Heart left ventricle (tissue), 16 donors: ENCODE results near the gene BRPF1. TPM values are rescaled to one million over a fixed set of nuclear protein-coding genes. Genes with fewer than 3 reads are reported as not detected.

Source experiments
- ATAC-seq, 4 donors: fragments of 200-7000 bp; cut with Tn5 transposase; one replicate each; pipeline ENCODE4 v1.9.1; 2020 to 2022; ENCODE audit warnings: moderate library complexity in 4 of 4, mild to moderate bottlenecking in 3 of 4, moderate number of reproducible peaks in 1 of 4
- DNase-seq, 5 donors: peaks; one replicate each; pipeline ENCODE4 v3.0.0-alpha.2; 2020
- H3K27ac ChIP-seq, 12 donors: fragments of 200-600 bp; sonication (generic) in 4 of 12; one replicate each; pipeline versions ENCODE4 v1.5.0 to v1.8.0; 2016 to 2022; ENCODE audit warnings: mild to moderate bottlenecking in 2 of 12
- H3K27me3 ChIP-seq, 9 donors: fragments of 200-600 bp; sonication (generic) in 2 of 9; one replicate each; pipeline versions ENCODE4 v1.5.1 to v1.8.0; 2016 to 2022; ENCODE audit warnings: mild to moderate bottlenecking in 3 of 9
- H3K36me3 ChIP-seq, 9 donors: fragments of 200-600 bp; sonication (generic) in 2 of 9; one replicate each; pipeline versions ENCODE4 v1.5.0 to v1.8.0; 2018 to 2022; ENCODE audit warnings: mild to moderate bottlenecking in 2 of 9
- H3K4me1 ChIP-seq, 12 donors: fragments of 200-600 bp; sonication (generic) in 4 of 12; one replicate each; pipeline versions ENCODE4 v1.5.0 to v1.8.0; 2016 to 2022; ENCODE audit warnings: mild to moderate bottlenecking in 3 of 12
- H3K4me3 ChIP-seq, 12 donors: fragments of 200-600 bp; sonication (generic) in 4 of 12; one replicate each; pipeline versions ENCODE4 v1.5.0 to v1.8.0; 2017 to 2022; ENCODE audit warnings: mild to moderate bottlenecking in 9 of 12, moderate library complexity in 4 of 12
- H3K9me3 ChIP-seq, 12 donors: fragments of 200-600 bp; sonication (generic) in 4 of 12; one replicate each; pipeline versions ENCODE4 v1.5.0 to v1.8.0; 2016 to 2022; ENCODE audit warnings: mild to moderate bottlenecking in 1 of 12
- CTCF ChIP-seq, 12 donors: fragments of 200-600 bp; sonication (generic) in 4 of 12; IDR thresholded peaks; one replicate each; pipeline versions ENCODE4 v1.5.0 to v1.8.0; 2018 to 2022; ENCODE audit warnings: antibody characterized with exemption in 12 of 12, mild to moderate bottlenecking in 5 of 12
- POLR2A ChIP-seq, 2 donors: fragments of 450-650 bp; IDR thresholded peaks; one replicate each; pipeline ENCODE4 v1.6.1; 2017; ENCODE audit warnings: antibody characterized with exemption in 2 of 2, mild to moderate bottlenecking in 2 of 2, moderate library complexity in 2 of 2
- WGBS, 4 donors: extraction: QIAGEN DNeasy Blood & Tissue Kit in 2 of 4; methylation state at CpG; one replicate each; pipeline versions ENCODE4 v1.1.5 to v1.1.7; 2013 to 2018; 5-methylcytosine and 5-hydroxymethylcytosine counted together
- intact Hi-C, 10 donors: fragments of 100-400 bp; cut with DNase I; formaldehyde crosslinking; loops; one replicate each; pipeline versions ENCODE4 v1.11.1 to v1.14.2; 2022
- polyA plus RNA-seq, 2 donors: library from polyadenylated mRNA; stranded (reverse); fragments of 200-250 nt; gene quantifications; one replicate each; pipeline ENCODE4 v1.2.3, GENCODE V29; 2013
- total RNA-seq, 9 donors: library from RNA; depleted of rRNA in 2 of 9; stranded (reverse); fragments of >200 nt in 2 of 9; fragmentation: NEBNext Ultra II Directional in 3 of 9; extraction: Animal tissue kit (Norgen Biotek cat#: 25700) in 3 of 9; gene quantifications; one replicate each; pipeline versions ENCODE4 v1.1.0 to v1.2.4, GENCODE V29; 2016 to 2023
- donor health status: ischemic (EF 13 %, LVEDD 7.1; RV severe dilation, severe dysfunction).
- donor health status: healthy with polysubstance abuse.
- donor health status: DM: no; HTN: yes; CAD: no.
- donor health status: DM: no; HTN: no; CAD: no.
- donor health status: ischemic (EF 25% LVEDD 6.9; RV normal size, moderate dysfunction).
- donor health status: ischemic (EF 25% LVEDD 5.7; RV mildly dilated, moderate dysfunction).
- donor health status: healthy.
- donor health status: DM: yes; HTN: yes; CAD: no.
- donor health status: ischemic (EF 35%, LVEDD 5.7; RV mildly dilated, moderate dysfunction).
- donor health status: nonischemic (EF 11% LVEDD 7.7; RV severe dilation, severe dysfunction).
- donor health status: DM: yes; HTN: yes; CAD: no.
- donor health status: PGD.
- donor health status: ischemic (EF 29% LVEDD 5.4; RV normal size, mild dysfunction).
- donor health status: nonischemic (EF 23%, LVEDD 6.1; RV moderate dilation, normal function).

BRPF1 gene
- total and polyA plus RNA-seq, 11 donors: 5.5 to 17.8 (median 10.6) TPM

- Histone ChIP-seq H3K27ac (no peak overlapping the region), H3K4me3 (no peak overlapping the region), H3K27me3 (no peaks in the 10 kb centered on the region), H3K9me3 (no peaks in the 10 kb centered on the region), H3K36me3 (no peaks in the 10 kb centered on the region), H3K4me1 (peaks cover 0 to 18% (median 3%) of the 10 kb centered on the region in 12 donors)
- TF ChIP-seq CTCF (IDR thresholded peaks at IDR 0.05) (peak in 7 of 12 donors; percentile 7 to 37 (median 26)), POLR2A (IDR thresholded peaks at IDR 0.05) (no peak)
- WGBS, 4 donors: 9 to 12% (median 11%) methylated on average over 11 of the region's 11 CpGs
- ATAC-seq (no peak), DNase-seq (no peak)
- intact Hi-C loops: loop anchor here in 1 of 10 donors (10.0 kb wide), 1 partner anchor 222 kb away; no protein-coding TSS in a partner anchor
Measured at GRCh38 chr3:9727041-9727595, 4.4 kb upstream of the BRPF1 start.

- no peak for TF ChIP-seq POLR2A (IDR thresholded peaks at IDR 0.05)
- no peak for TF ChIP-seq CTCF (IDR thresholded peaks at IDR 0.05)
- Histone ChIP-seq H3K4me3 (no peak overlapping the region), H3K27ac (no peak overlapping the region), H3K36me3 (no peaks in the 10 kb centered on the region), H3K4me1 (peaks cover 3 to 24% (median 9%) of the 10 kb centered on the region in 12 donors), H3K27me3 (no peaks in the 10 kb centered on the region), H3K9me3 (no peaks in the 10 kb centered on the region)
- ATAC-seq (no peak), DNase-seq (no peak)
- intact Hi-C loops: loop anchor here in 1 of 10 donors (10.0 kb wide), 1 partner anchor 223 kb away; no protein-coding TSS in a partner anchor
- 80 to 91% (median 86%) methylated on average over 2 of the region's 2 CpGs for WGBS, 4 donors
Measured at GRCh38 chr3:9727743-9728142, 3.8 kb upstream of the BRPF1 start.

- TF ChIP-seq CTCF (IDR thresholded peaks at IDR 0.05) (no peak), POLR2A (IDR thresholded peaks at IDR 0.05) (no peak)
- H3K9me3 ChIP-seq: no peaks in the 10 kb centered on the region
- DNase-seq: no peak
- H3K27ac ChIP-seq: no peak overlapping the region
- H3K4me1 ChIP-seq: peaks cover 9 to 41% (median 22%) of the 10 kb centered on the region in 12 donors
- no peak overlapping the region for H3K4me3 ChIP-seq
- 85 to 91% (median 87%) methylated on average over 7 to 10 of the region's 10 CpGs for WGBS, 4 donors
- intact Hi-C loops: loop anchor here in 1 of 10 donors (10.0 kb wide), 1 partner anchor 225 kb away; no protein-coding TSS in a partner anchor
- ATAC-seq: no peak
- peaks cover 0 to 7% (median 4%) of the 10 kb centered on the region in 9 donors for H3K36me3 ChIP-seq
- no peaks in the 10 kb centered on the region for H3K27me3 ChIP-seq
Measured at GRCh38 chr3:9729419-9729818, 2.1 kb upstream of the BRPF1 start.

GRCh38 chr3:9730657-9731205 lies 804 bp upstream of the BRPF1 start:
- Histone ChIP-seq H3K27ac (peak overlapping the region in 11 of 12 donors; percentile 91 to 100 (median 97)), H3K27me3 (no peaks in the 10 kb centered on the region), H3K4me3 (peak overlapping the region; percentile 30 to 100 (median 92)), H3K9me3 (no peaks in the 10 kb centered on the region), H3K4me1 (peaks cover 9 to 52% (median 23%) of the 10 kb centered on the region in 12 donors), H3K36me3 (peaks cover 0 to 20% (median 16%) of the 10 kb centered on the region in 9 donors)
- TF ChIP-seq CTCF (IDR thresholded peaks at IDR 0.05) (no peak), POLR2A (IDR thresholded peaks at IDR 0.05) (no peak)
- intact Hi-C loops: loop anchor here in 7 of 10 donors (1.0 to 10.0 kb wide), 7 partner anchors 19 to 228 kb away; partner anchors contain the start of genes ARPC4 (in 4 of the 7), OGG1 (in 4 of the 7) and TADA3 (in 4 of the 7)
- WGBS, 4 donors: 3 to 4% (median 3%) methylated on average over 16 to 17 of the region's 17 CpGs
- peak; percentile 63 to 77 (median 75) for ATAC-seq
- DNase-seq: no peak
